MM.1S (cell line): ENCODE data around the gene PKHD1.

Experiments
- DNase-seq: peaks from one replicate; pipeline ENCODE4 v3.0.0-alpha.2; 2015
- H2AFZ ChIP-seq: fragments of 300-600 bp; sonication (generic); 2 replicates; pipeline ENCODE4 v1.6.0; 2016; ENCODE audit warnings: antibody characterized with exemption, low read length
- H3F3A ChIP-seq: fragments of 300-600 bp; sonication (generic); 2 replicates; pipeline ENCODE4 v1.6.1; 2016; ENCODE audit warnings: mild to moderate bottlenecking, antibody characterized with exemption, low read length, moderate library complexity, mixed read lengths; ENCODE audit not compliant: insufficient read depth
- H3K27ac ChIP-seq: fragments of 300-600 bp; sonication (generic); 2 replicates; pipeline ENCODE4 v1.5.1; 2016; ENCODE audit warnings: mild to moderate bottlenecking, low read length
- H3K27me3 ChIP-seq: fragments of 300-600 bp; sonication (generic); replicated peaks from 2 replicates; pipeline ENCODE4 v1.6.0; 2016; ENCODE audit warnings: low read length; ENCODE audit not compliant: insufficient read depth
- H3K36me3 ChIP-seq: fragments of 300-600 bp; sonication (generic); replicated peaks from 2 replicates; pipeline ENCODE4 v1.6.1; 2016; ENCODE audit warnings: mild to moderate bottlenecking, low read length, mixed read lengths; ENCODE audit not compliant: insufficient read depth
- H3K4me1 ChIP-seq: fragments of 300-600 bp; sonication (generic); 2 replicates; pipeline ENCODE4 v1.6.1; 2016; ENCODE audit warnings: low read length, mixed read lengths
- H3K4me2 ChIP-seq: fragments of 300-600 bp; sonication (generic); 2 replicates; pipeline ENCODE4 v1.6.0; 2016; ENCODE audit warnings: low read depth, low read length
- H3K4me3 ChIP-seq: fragments of 300-600 bp; sonication (generic); 2 replicates; pipeline ENCODE4 v1.5.1; 2016; ENCODE audit warnings: low read length, mixed read lengths
- H3K79me2 ChIP-seq: fragments of 300-600 bp; sonication (generic); 2 replicates; pipeline ENCODE4 v1.6.1; 2016; ENCODE audit warnings: mixed run types, low read length, mixed read lengths
- H3K9ac ChIP-seq: fragments of 300-600 bp; sonication (generic); 2 replicates; pipeline ENCODE4 v1.6.1; 2016; ENCODE audit warnings: low read length, mixed read lengths
- H3K9me2 ChIP-seq: fragments of 300-600 bp; sonication (generic); replicated peaks from 2 replicates; pipeline ENCODE4 v1.6.1; 2016; ENCODE audit warnings: mild to moderate bottlenecking, low read length, mixed read lengths; ENCODE audit not compliant: insufficient read depth
- H3K9me3 ChIP-seq: fragments of 300-600 bp; sonication (generic); replicated peaks from 2 replicates; pipeline ENCODE4 v1.6.1; 2016; ENCODE audit warnings: mild to moderate bottlenecking, low read length, mixed read lengths; ENCODE audit not compliant: insufficient read depth
- H4K20me1 ChIP-seq: fragments of 300-600 bp; sonication (generic); 2 replicates; pipeline ENCODE4 v1.6.1; 2016; ENCODE audit warnings: mild to moderate bottlenecking, low read length, moderate library complexity, mixed read lengths; ENCODE audit not compliant: insufficient read depth
- EZH2 ChIP-seq: fragments of 300-600 bp; sonication (generic); optimal IDR thresholded peaks from 2 replicates; pipeline ENCODE3; 2017; ENCODE audit warnings: low read depth, mild to moderate bottlenecking, antibody characterized with exemption, low read length, mixed read lengths
- EZH2phosphoT487 ChIP-seq: fragments of 300-600 bp; sonication (generic); IDR thresholded peaks from 2 replicates; pipeline ENCODE4 v1.6.1; 2018; ENCODE audit warnings: antibody characterized with exemption, low read length
- TF ChIP-seq, protein P1 (sequence below): fragments of 300-600 bp; sonication (generic); IDR thresholded peaks from 2 replicates; pipeline ENCODE4 v1.5.1; 2016; ENCODE audit warnings: antibody characterized with exemption, low read length, mixed read lengths

PKHD1 gene

DNA sequence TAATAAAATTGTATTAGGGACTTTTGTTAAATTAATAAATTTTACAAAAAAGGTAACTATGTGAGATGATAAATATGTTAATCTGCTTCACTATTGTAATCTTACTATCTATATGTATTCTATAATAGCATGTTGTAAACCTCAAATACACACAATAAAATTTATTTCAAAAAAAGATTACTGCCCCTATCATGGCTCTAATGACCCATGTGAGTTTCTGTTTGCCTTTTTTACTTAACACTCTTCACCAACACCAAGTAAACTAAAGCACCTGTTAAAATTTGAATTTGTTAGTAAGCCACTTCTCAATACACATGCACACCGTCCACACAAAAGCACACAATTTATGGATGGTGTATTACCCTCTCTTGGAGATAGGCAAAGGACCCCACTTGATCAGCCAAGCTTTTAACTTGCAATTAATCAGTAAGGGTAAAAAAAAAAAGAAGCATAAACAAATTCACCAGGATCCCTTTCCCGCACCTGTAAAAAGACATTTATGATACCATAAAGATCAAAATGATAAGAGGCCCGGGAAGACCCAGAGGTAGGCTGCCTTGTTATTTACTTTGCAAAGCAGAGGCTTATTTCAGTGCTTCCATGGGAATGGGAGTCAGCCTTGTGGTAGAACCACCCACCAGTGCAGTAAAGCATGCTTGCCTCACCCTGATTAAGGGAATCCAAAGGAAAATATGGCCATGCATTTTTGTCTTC lies 28.6 kb upstream of the PKHD1 start:
- Histone ChIP-seq H2AFZ (no peak overlapping the region), H3F3A (no peaks in the 10 kb centered on the region), H3K4me2 (no peak overlapping the region), H4K20me1 (no peaks in the 10 kb centered on the region), H3K27ac (no peak overlapping the region), H3K4me1 (no peaks in the 10 kb centered on the region), H3K79me2 (no peaks in the 10 kb centered on the region), H3K4me3 (no peak overlapping the region), H3K36me3 (no peaks in the 10 kb centered on the region), H3K27me3 (no peaks in the 10 kb centered on the region), H3K9me3 (no peaks in the 10 kb centered on the region), H3K9me2 (no peaks in the 10 kb centered on the region), H3K9ac (no peak overlapping the region)
- no peak for DNase-seq
- TF ChIP-seq EZH2phosphoT487 (no peak), EZH2 (no peak)
- TF ChIP-seq, protein P1, sequence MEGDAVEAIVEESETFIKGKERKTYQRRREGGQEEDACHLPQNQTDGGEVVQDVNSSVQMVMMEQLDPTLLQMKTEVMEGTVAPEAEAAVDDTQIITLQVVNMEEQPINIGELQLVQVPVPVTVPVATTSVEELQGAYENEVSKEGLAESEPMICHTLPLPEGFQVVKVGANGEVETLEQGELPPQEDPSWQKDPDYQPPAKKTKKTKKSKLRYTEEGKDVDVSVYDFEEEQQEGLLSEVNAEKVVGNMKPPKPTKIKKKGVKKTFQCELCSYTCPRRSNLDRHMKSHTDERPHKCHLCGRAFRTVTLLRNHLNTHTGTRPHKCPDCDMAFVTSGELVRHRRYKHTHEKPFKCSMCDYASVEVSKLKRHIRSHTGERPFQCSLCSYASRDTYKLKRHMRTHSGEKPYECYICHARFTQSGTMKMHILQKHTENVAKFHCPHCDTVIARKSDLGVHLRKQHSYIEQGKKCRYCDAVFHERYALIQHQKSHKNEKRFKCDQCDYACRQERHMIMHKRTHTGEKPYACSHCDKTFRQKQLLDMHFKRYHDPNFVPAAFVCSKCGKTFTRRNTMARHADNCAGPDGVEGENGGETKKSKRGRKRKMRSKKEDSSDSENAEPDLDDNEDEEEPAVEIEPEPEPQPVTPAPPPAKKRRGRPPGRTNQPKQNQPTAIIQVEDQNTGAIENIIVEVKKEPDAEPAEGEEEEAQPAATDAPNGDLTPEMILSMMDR: no peak

DNA sequence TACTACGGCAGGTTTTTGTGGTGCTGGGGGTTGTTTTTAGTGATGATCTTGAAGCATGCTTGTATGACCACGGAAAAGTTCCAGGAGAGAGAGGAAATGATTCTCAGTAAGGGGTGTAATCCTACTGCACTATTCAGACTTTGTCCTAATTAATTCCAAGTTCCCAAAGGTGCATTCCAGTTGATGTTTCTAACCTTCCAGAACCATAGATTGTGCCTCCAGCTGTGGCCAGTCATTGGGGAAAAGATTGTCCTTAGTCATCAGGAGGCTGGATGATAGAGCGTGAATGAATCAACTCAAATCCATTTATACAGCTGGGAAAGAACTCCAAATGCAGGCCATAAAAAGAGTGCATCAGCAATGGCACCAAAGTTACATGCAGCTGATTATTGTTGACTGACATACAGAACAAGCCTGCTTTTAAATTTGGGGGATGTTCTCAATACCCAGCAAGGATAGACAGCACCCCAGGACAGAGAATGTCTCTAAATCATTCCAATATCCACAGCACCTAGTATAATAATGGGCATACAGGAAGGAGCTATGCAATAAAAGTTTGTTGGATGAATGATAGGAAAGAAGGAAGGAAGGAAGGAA lies 27.8 kb upstream of the PKHD1 start:
- no peak overlapping the region for H3K27ac ChIP-seq
- H4K20me1 ChIP-seq: no peaks in the 10 kb centered on the region
- H2AFZ ChIP-seq: no peak overlapping the region
- no peak for DNase-seq
- H3K9ac ChIP-seq: no peak overlapping the region
- TF ChIP-seq EZH2phosphoT487 (no peak), EZH2 (no peak)
- TF ChIP-seq, protein P1: no peak
- no peaks in the 10 kb centered on the region for H3K9me3 ChIP-seq
- no peaks in the 10 kb centered on the region for H3F3A ChIP-seq
- H3K9me2 ChIP-seq: no peaks in the 10 kb centered on the region
- H3K4me1 ChIP-seq: no peaks in the 10 kb centered on the region
- no peaks in the 10 kb centered on the region for H3K27me3 ChIP-seq
- H3K36me3 ChIP-seq: no peaks in the 10 kb centered on the region
- H3K4me2 ChIP-seq: no peak overlapping the region
- H3K4me3 ChIP-seq: no peak overlapping the region
- no peaks in the 10 kb centered on the region for H3K79me2 ChIP-seq

DNA sequence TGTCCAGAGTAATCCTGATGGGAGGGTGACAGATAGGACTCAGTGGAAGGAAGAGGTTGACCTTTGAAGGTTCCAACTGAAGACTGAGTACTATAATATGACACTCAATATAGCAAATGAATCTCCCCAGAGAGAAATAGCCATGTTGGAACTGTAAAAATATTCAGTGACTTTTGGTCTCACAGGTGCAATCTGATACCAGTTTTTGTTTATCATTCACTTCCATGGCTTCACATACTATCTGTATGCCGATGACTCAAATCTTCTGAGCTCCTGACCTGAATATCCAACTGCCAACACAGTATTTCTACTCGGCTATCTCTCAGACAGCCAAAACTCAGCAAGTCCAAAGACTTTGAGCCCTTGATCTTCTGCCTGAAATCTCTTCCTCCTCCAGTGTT lies 21.8 kb upstream of the PKHD1 start:
- Histone ChIP-seq H3K9me2 (no peaks in the 10 kb centered on the region), H4K20me1 (no peaks in the 10 kb centered on the region), H3K9me3 (no peaks in the 10 kb centered on the region), H3K36me3 (no peaks in the 10 kb centered on the region), H3K27me3 (no peaks in the 10 kb centered on the region), H3K4me1 (peaks cover 12% of the 10 kb centered on the region), H3F3A (no peaks in the 10 kb centered on the region), H3K79me2 (no peaks in the 10 kb centered on the region), H2AFZ (no peak overlapping the region), H3K9ac (no peak overlapping the region), H3K4me2 (no peak overlapping the region), H3K4me3 (no peak overlapping the region), H3K27ac (no peak overlapping the region)
- no peak for DNase-seq
- TF ChIP-seq, protein P1: no peak
- no peak for TF ChIP-seq EZH2phosphoT487
